ENCODE results near the gene MIER3.
A peak's percentile ranks its signal among the peaks of the same experiment; 100 is the strongest.
"Not testable (repeated sequence)": the region's sequence is repeated elsewhere in the genome, so short reads cannot be mapped to it uniquely, and the experiment has no call there.

The MIER3 gene

DNA sequence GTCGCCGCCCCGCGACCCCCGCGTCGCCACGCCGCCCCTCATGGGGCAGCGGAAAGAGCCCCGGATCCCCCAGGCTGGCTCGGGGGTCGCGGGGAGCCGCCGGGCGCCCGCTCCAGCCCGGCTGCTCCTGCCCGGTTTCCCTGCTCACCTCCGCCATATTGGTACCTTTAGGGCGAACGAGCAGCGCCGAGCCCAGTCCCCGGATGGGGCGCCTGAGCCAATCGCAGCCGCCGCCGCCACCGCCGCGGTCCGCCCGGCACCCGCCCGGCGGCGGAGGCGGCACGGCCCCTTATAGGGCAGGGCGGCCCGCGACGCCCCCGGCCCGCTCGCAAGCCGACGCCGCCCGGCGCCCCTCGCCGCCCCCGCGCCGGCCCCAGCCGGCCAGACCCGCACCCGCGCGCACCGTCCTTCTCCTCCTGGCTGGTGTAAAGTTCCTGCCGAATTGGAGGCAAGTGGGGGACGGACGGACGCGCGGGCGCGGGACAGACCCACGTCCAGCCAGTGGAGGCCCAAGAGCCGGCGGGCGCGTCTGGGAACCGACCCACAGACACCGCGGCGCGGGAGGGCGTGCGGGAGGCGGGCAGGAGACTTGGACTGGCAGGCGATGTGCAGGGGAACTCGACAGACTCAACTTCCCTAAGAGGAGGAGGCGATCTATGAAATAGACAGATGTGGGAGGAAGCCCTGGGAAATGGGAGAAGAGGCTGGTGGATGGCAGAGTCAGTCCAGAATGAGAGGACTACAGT, at the start of gene MIER3:
Gene MIER3, minus strand, starts transcription at position 178 of the 746 bp plus-strand sequence. Its CDS starts 21 bp downstream, at position 157.
- DNase-seq: peak; percentile 12

GRCh38 chr5:56995596-56995995, 43.7 kb upstream of the MIER3 start:
- DNase-seq: no peak

DNA sequence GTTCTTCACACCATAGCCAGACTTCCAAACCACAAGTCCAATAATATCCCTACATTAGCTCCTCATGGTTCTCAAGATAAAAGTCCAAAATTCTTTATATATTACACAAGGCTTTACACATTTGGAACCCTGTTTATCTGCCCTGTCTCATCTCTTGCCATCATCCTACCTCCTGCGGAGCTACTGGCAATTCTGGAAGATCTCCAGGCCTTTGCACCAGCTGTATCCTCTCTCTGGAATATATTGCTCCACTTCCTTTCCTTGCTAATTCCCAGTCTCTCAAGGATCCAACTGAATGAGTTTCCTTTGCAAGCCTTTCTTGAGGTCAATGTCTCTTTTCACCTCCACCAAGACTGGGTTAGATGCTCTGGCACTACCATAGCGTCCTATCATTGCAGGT, 41.3 kb upstream of the MIER3 start:
- no peak for DNase-seq

DNA sequence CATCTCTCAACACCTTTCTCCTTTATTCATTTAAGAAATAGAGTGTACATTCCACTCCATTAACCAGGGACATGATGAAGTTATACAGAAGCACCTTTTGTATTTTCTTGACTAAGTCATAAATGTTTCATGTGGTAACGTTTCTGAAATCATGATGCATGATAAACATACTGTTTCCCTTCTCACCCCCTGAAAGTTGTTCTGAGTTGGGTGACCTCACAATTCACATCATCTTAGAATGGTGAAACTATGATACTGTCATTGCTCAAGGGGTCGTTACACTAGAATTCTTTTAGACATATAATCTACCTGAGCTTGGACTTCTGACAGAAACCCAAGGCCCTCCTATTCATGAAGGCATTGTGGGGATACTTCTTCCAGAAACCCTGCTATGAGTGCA, 37.8 kb upstream of the MIER3 start:
- DNase-seq: no peak

GRCh38 chr5:56988490-56988889, 36.6 kb upstream of the MIER3 start:
- DNase-seq: no peak

GRCh38 chr5:56987171-56987570, 35.2 kb upstream of the MIER3 start:
- no peak for DNase-seq

DNA sequence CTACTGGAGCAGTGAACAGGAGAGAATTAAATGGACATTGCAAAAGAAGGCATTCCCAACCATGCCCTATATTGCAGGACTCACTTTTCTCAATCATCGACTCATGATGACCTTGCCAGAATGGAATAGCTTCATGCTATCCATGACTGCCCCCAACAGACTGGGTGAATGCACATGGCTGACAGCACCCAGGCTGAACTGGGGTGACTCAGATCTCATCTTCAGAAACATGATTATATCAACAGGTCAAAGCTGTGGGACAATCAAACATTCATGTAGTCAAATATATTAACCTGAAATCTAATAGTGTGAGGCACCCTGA, 34.7 kb upstream of the MIER3 start:
- DNase-seq: no peak

DNA sequence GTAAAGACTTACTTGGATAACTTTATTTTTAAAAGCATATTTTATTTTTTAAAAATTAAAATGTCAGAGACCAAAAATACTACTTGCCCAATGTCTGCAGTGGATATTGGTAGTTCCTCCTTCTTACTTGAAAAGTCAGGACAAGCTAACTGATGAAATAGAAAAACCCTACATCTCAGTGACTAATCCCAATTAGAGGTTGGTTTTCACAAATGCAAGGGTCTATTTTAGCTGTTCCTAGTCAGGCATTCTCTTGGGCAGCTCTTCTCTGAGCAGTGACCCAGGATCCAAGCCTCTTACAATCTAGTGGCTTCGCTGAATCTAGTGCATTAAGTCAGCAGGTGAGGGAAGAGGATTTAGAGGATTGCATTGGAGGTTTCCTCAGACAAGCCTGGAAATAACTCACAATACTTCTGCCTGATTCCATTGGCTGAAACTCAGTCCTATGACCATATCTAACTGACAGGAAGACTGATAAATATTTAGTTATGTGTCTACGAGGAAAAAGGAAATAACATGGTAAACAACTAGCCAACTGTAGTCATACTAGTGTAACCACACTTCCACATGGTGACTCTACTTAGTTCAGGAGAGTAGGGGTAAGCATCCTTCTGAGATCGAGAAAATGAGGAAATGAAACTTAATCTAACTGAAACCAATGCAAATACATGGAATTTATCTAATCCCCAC, 34.2 kb upstream of the MIER3 start:
- DNase-seq: no peak

DNA sequence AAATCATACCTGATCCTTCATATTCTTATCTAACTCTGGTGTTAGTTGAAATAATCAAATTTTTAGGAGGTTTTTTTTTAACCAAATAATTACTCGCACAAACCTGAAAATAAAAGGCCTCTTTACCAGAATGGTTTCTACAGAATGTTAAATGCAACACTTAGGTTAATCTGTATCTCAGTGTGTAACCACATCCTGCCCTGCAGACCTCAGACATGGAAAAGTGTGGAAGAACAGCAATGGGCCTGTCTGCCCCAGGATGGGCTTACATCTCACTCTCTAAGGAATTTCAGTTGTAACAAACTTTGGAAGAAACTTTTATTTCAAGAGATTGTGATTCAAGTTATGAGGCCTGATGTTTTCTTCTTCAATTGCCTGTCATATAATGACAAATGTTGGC, 32.5 kb upstream of the MIER3 start:
- DNase-seq: no peak

DNA sequence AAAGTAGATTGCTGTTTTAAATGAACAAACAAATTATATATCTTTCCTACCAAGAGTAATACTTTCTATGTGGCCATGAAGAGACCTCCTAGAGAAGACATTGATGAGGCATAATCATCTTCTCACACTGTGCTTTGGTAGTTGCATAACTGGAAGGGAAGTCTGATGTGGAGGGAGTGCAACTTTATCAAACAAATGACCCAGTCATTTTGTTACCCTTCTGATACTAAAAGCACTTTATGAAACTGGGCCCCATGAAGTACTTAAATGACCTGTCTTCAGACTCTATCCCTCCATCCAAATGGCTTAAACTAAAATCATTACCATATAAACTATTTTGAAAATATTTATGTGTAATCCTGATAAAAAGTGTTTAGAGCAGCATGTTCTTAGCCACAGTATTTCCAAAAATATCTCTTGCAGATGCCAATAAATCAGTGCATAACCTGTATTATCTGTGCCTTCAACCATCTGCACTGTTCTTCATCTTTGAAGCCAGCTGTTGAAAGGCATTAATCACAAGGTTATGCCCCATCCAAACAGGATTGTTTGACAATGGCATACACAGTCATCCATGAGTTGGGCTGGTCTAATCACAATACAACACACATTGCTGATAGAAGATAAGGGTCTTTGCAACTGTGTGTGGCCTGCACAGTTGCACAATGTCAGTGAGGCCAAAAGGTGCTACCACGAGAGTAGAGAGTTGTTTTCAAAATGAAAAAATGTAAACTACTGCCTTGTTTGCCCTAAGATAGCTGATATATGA, 31.9 kb upstream of the MIER3 start:
- no peak for DNase-seq

DNA sequence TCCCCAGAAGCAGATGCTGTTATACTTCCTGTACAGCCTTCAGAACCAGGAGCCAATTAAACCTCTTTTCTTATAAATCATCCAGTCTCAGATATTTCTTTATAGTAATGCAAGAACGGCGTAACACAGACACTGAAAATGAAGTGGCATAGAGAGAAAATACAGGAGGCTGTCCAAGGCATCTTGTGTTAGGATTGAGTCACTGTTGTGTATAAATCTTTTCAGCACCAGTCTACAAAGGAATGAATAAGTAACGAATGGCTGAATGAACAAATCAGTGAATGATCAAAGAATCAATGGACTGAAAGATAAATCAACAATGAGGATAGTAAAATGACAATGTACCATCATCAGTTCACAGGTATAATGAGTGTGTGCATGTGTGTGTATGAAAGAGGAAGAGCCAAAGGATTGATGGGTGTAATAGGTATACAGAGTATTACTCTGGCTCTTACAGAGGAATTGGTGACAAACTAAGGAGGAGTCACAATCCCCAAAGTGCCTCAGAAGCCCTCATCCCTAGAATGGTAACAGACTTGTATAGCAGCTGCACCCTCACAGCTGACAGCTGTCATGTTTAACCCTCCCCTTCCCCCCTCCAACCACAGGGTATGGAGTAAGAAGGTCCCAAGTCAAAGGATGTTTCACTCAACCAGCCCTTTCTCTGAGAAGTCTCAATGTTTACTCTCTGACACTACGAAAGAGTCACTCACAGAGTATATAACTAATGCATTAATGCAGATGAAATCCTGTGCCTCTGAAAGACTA, 29.8 kb upstream of the MIER3 start:
- no peak for DNase-seq

DNA sequence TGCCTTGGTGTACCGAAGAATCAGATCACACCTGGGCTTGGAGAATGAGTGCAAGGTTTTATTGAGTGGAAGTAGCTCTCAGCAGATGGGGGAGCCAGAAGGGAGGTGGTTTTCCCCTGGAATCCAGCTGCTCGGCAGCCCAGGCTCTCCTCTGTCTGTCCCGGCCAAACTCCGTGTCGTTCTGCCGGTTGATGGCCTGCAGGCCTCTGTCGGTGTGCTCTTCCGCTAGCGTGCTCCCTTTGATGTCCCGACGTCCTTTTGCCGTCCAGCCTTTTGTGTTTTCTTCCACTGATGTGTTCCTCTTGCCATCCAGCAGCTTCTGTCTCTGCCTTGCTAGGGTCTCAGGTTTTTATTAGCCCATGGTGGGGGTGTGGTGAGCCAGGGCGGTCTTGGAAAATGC, 28.0 kb upstream of the MIER3 start:
- DNase-seq: no peak

- DNase-seq: not testable (repeated sequence)
These were observed 27.6 kb upstream of the MIER3 start for GRCh38 chr5:56979526-56979925.

GRCh38 chr5:56977822-56978221, 25.9 kb upstream of the MIER3 start:
- DNase-seq: no peak

GRCh38 chr5:56977021-56977420, 25.1 kb upstream of the MIER3 start:
- no peak for DNase-seq

DNA sequence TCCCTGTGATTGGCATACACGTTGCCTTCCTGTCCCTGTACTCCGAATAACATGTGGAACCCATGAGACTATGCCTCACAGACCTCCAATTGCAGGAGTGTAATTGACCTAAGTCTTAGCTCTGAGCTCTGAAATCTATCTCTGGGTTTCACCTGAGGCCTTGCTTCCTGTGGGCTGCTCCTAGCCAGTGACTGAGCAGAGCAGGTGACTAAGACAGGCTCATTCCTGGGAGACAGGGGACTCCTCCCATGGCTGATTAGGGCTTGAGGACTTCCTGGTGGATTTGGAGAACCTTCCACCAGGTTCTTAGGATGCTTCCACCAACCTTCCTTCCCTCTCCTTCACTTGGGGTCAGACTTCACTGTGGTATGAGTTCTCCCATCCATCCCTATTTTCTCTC, 22.3 kb upstream of the MIER3 start:
- no peak for DNase-seq

DNA sequence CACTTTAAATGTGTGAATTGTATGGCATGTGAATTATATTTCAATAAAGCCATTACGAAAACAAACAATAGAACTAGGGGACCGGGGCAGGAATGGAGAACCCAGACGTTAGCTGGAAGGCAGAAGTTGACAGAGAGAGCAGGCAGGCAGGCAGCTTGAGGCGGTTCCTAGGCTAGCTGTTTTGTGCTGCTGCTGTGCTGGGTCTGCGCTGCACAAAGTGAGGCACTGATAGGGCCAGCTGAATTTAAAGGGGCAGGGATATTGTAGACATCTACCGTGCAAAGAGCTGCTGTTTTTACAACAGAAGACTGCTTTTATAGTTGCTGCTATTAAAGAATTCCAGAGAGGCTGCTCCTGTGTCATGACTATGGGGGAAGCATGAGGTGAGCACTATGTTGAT, 21.6 kb upstream of the MIER3 start:
- no peak for DNase-seq

GRCh38 chr5:56971275-56971674, 19.4 kb upstream of the MIER3 start:
- no peak for DNase-seq

GRCh38 chr5:56964173-56964572, 12.2 kb upstream of the MIER3 start:
- no peak for DNase-seq

GRCh38 chr5:56963246-56963645, 11.3 kb upstream of the MIER3 start:
- DNase-seq: no peak

DNA sequence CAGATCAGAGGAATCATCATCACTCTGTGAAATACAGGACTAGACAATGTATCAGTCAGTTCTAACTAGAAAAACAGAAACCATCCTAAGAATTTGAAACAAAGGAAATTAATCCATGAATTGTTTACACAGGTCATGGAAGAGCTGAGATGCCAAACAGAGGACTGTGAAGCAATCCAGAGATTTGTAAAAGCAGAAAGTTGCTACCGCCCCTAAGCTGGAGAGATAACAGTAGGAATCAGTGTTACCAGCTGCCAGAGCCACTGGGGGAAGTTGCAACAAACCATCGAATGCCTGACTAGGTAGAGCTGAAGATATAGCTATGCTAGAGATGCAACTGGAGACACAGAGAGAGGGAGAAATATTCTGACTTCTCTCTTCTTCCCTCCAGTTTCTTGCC, 10.4 kb upstream of the MIER3 start:
- no peak for DNase-seq

GRCh38 chr5:56961746-56962145, 9.8 kb upstream of the MIER3 start:
- no peak for DNase-seq

DNA sequence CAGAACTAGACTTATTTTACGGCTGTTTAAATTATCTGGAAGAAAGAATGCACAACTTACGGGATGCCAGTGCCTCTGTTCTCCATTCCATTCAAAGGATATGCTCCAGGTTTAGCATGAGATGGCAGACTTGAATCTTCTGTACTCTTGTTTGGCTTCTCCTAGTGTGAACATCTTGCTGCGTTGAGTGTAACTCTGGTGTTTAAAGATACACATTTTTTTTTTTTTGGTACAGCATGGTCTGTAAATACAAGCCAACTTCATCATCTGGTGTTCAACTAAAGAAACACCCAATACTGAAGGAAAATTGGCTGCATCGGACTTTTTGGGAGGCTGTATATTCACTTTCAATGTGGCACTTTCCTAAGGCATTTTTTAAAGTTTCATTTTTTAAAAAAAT, 7.4 kb upstream of the MIER3 start:
- no peak for DNase-seq

Data from KG1 (cell line).